GM19099 (cell line): ENCODE measurements around the gene SLC25A12.

ENCODE experiments used
- POLR2A ChIP-seq: IDR thresholded peaks from 3 replicates; pipeline ENCODE4 v1.6.1; 2011; ENCODE audit warnings: low read depth; ENCODE audit not compliant: insufficient read length; ENCODE audit errors: extremely low read depth

The SLC25A12 gene

DNA sequence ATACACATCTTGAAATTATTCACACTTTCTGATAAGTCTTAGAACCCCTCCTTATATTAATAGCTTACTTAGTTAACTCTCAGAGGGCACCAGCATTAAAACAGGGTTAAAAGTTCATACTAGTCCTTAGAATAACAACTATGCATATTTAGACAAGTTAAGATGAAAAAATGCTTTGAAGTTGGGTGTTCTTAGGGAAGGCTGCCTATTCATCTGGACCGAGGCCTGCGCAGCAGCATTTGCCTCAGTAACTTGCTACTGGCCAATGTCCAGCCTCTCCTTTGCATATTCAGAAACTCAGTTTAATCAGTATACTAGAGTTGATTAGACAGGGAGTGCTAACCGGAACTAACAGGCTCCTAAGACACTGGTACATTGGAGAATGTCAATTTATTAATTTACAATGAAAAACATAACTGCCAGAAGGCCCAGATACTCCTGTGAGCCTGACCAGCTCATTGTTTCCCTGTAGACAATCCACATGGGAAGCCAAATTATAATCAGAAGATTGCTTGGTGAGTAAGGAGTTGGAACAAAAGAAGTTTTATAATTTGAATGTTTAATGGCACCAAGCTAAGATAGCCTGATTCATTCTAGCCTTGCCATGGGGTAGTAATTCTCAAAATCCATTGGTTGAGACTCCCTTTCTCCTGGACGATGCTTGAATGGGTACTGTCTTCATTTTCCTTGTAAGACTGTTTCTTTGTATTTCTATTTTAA is 157.9 kb downstream of the SLC25A12 start:
- TF ChIP-seq POLR2A: no peak
